ENCODE results near the gene COMT. TPM values are rescaled to one million over a fixed set of nuclear protein-coding genes. Genes with fewer than 3 reads are reported as not detected.

Gene COMT
- total and polyA plus RNA-seq, 9 of the 15 experiments (the other 6 are each of a cell fraction or from before 2014, with no cell fraction given), result 12.5 to 351 (median 155) TPM

DNA sequence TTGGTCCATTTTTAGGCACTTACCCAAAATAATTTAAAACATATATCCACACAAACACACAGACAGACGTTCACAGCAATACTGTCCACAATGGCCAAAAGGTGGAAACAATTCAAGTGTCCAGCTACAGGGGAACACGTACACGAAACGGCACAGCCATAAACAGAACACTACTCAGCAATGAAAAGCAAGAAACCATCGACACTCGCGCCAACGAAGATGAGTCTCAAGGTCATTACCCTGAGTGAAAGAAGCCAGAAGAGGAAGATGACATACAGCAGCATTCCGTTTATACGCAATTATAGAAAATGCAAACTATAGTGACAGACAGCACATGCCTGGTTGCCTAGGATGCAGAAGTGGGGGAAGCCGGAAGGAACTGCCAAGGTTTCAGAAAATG lies 13.4 kb upstream of the COMT start (continued):
- TF ChIP-seq, protein P1, sequence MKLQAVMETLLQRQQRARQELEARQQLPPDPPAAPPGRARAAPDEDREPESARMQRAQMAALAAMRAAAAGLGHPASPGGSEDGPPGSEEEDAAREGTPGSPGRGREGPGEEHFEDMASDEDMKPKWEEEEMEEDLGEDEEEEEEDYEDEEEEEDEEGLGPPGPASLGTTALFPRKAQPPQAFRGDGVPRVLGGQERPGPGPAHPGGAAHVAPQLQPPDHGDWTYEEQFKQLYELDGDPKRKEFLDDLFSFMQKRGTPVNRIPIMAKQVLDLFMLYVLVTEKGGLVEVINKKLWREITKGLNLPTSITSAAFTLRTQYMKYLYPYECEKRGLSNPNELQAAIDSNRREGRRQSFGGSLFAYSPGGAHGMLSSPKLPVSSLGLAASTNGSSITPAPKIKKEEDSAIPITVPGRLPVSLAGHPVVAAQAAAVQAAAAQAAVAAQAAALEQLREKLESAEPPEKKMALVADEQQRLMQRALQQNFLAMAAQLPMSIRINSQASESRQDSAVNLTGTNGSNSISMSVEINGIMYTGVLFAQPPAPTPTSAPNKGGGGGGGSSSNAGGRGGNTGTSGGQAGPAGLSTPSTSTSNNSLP (IDR thresholded peaks at IDR 0.05; ENCODE audit: borderline replicate concordance, low read depth, low read length), result no peak
- TF ChIP-seq ERF (CRISPR knock-in tag; IDR thresholded peaks at IDR 0.05), result no peak
- TF ChIP-seq ZNF217 (CRISPR knock-in tag; IDR thresholded peaks at IDR 0.05), result no peak
- TF ChIP-seq SREBF1 (IDR thresholded peaks at IDR 0.05; ENCODE audit: borderline replicate concordance, low read depth, low read length), result no peak
- TF ChIP-seq, protein P2, sequence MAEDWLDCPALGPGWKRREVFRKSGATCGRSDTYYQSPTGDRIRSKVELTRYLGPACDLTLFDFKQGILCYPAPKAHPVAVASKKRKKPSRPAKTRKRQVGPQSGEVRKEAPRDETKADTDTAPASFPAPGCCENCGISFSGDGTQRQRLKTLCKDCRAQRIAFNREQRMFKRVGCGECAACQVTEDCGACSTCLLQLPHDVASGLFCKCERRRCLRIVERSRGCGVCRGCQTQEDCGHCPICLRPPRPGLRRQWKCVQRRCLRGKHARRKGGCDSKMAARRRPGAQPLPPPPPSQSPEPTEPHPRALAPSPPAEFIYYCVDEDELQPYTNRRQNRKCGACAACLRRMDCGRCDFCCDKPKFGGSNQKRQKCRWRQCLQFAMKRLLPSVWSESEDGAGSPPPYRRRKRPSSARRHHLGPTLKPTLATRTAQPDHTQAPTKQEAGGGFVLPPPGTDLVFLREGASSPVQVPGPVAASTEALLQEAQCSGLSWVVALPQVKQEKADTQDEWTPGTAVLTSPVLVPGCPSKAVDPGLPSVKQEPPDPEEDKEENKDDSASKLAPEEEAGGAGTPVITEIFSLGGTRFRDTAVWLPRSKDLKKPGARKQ (CRISPR knock-in tag; IDR thresholded peaks at IDR 0.05), result no peak
- TF ChIP-seq TGIF2 (CRISPR knock-in tag; IDR thresholded peaks at IDR 0.05), result no peak
- no peak for TF ChIP-seq MEF2D (tag; conservative IDR thresholded peaks at IDR 0.05; ENCODE audit: low read depth)
- TF ChIP-seq YBX1 (IDR thresholded peaks at IDR 0.05), result no peak
- no peak for TF ChIP-seq CBFA2T2 (conservative IDR thresholded peaks at IDR 0.05)
- no peak for TF ChIP-seq CHD4 (IDR thresholded peaks at IDR 0.05; ENCODE audit: insufficient read depth, insufficient replicate concordance, low read depth, low read length, poor library complexity, severe bottlenecking)
- TF ChIP-seq KLF1 (tag; IDR thresholded peaks at IDR 0.05), result no peak
- no peak for TF ChIP-seq RHOXF2B (CRISPR knock-in tag; conservative IDR thresholded peaks at IDR 0.05)
- TF ChIP-seq CEBPB (tag; IDR thresholded peaks at IDR 0.05), result no peak
- no peak for TF ChIP-seq NFATC3 (IDR thresholded peaks at IDR 0.05)
- TF ChIP-seq ESRRA (IDR thresholded peaks at IDR 0.05; ENCODE audit: borderline replicate concordance, low read depth), result peak; percentile 59
- TF ChIP-seq POU5F1 (IDR thresholded peaks at IDR 0.05; ENCODE audit: borderline replicate concordance, low read depth, low read length, partially characterized antibody), result no peak
- no peak for TF ChIP-seq CBX3 (IDR thresholded peaks at IDR 0.05; ENCODE audit: borderline replicate concordance in 1 of 2, low read length in 2 of 2)
- TF ChIP-seq ZNF239 (CRISPR knock-in tag; IDR thresholded peaks at IDR 0.05), result no peak
